ENCODE results near the gene KCNIP4. TPM values are rescaled to one million over a fixed set of nuclear protein-coding genes. Genes with fewer than 3 reads are reported as not detected.

The KCNIP4 gene
- total RNA-seq, 2 donors from 2014 or later: 1.2 TPM; not detected in 1

- Histone ChIP-seq H3K4me1 (replicated peaks) (no peaks in the 10 kb centered on the region), H3K36me3 (no peaks in the 10 kb centered on the region), H3K9me3 (no peaks in the 10 kb centered on the region), H3K4me3 (no peak overlapping the region), H3K27ac (no peak overlapping the region), H3K27me3 (replicated peaks; ENCODE audit: insufficient read depth) (no peaks in the 10 kb centered on the region)
- DNase-seq (ENCODE audit: low spot score): no peak
- TF ChIP-seq POLR2A (IDR thresholded peaks at IDR 0.05): no peak
- no peak for TF ChIP-seq CTCF (IDR thresholded peaks at IDR 0.05)
- no peak for TF ChIP-seq POLR2AphosphoS5 (IDR thresholded peaks at IDR 0.05)
- intact Hi-C loops (cut with DNase I): no loop called here
- 60% methylated on average over 3 of the region's 3 CpGs for WGBS
Observed at GRCh38 chr4:21652508-21653231, 295.9 kb downstream of the KCNIP4 start.

- H3K9me3 ChIP-seq: no peaks in the 10 kb centered on the region
- 29% methylated on average over 2 of the region's 2 CpGs for WGBS
- no peaks in the 10 kb centered on the region for H3K4me1 ChIP-seq (replicated peaks)
- H3K27me3 ChIP-seq (replicated peaks; ENCODE audit: insufficient read depth): no peaks in the 10 kb centered on the region
- H3K4me3 ChIP-seq: no peak overlapping the region
- TF ChIP-seq POLR2A (IDR thresholded peaks at IDR 0.05) (no peak), CTCF (IDR thresholded peaks at IDR 0.05) (no peak), POLR2AphosphoS5 (IDR thresholded peaks at IDR 0.05) (no peak)
- intact Hi-C loops (cut with DNase I): no loop called here
- DNase-seq (ENCODE audit: low spot score): no peak
- no peak overlapping the region for H3K27ac ChIP-seq
- H3K36me3 ChIP-seq: no peaks in the 10 kb centered on the region
Observed at GRCh38 chr4:21649391-21650090, 299.0 kb downstream of the KCNIP4 start.

DNA sequence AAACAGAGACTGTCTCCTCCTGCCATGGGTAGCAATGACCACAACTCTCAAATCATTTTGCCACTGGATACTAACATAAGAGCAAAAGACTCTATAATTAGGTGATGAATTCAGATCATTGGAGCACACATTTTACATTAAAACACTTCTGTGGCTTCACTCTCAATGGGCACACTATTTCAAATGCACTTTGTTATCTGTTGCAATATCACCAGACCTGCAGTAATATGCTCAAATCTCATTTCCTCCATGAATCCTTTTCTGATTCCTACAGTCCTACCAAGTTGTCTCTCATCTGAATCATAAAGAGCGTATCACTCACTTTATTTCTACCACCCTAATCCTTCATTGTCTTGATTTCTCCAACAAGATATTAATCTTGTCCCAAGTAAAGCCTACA, 302.8 kb downstream of the KCNIP4 start:
- no peaks in the 10 kb centered on the region for H3K27me3 ChIP-seq (replicated peaks; ENCODE audit: insufficient read depth)
- H3K27ac ChIP-seq: no peak overlapping the region
- no peaks in the 10 kb centered on the region for H3K9me3 ChIP-seq
- intact Hi-C loops (cut with DNase I): no loop called here
- no peak overlapping the region for H3K4me3 ChIP-seq
- DNase-seq (ENCODE audit: low spot score): no peak
- no peak for TF ChIP-seq CTCF (IDR thresholded peaks at IDR 0.05)
- no peak for TF ChIP-seq POLR2AphosphoS5 (IDR thresholded peaks at IDR 0.05)
- TF ChIP-seq POLR2A (IDR thresholded peaks at IDR 0.05): no peak
- H3K36me3 ChIP-seq: no peaks in the 10 kb centered on the region
- 100% methylated on average over 1 of the region's 1 CpG for WGBS
- H3K4me1 ChIP-seq (replicated peaks): no peaks in the 10 kb centered on the region

- H3K27ac ChIP-seq: no peak overlapping the region
- no peaks in the 10 kb centered on the region for H3K27me3 ChIP-seq (replicated peaks; ENCODE audit: insufficient read depth)
- H3K9me3 ChIP-seq: no peaks in the 10 kb centered on the region
- no peak for TF ChIP-seq POLR2A (IDR thresholded peaks at IDR 0.05)
- TF ChIP-seq CTCF (IDR thresholded peaks at IDR 0.05): no peak
- TF ChIP-seq POLR2AphosphoS5 (IDR thresholded peaks at IDR 0.05): no peak
- no peaks in the 10 kb centered on the region for H3K4me1 ChIP-seq (replicated peaks)
- 86% methylated on average over 3 of the region's 3 CpGs for WGBS
- intact Hi-C loops (cut with DNase I): no loop called here
- DNase-seq (ENCODE audit: low spot score): no peak
- H3K4me3 ChIP-seq: no peak overlapping the region
- H3K36me3 ChIP-seq: no peaks in the 10 kb centered on the region
Observed at GRCh38 chr4:21641696-21642095, 306.9 kb downstream of the KCNIP4 start.
